Breast epithelium (tissue), 3 donors: ENCODE measurements around the gene ASIC4.

Experiments
- POLR2A ChIP-seq: fragments of 450-650 bp; IDR thresholded peaks from one replicate; pipeline ENCODE4 v1.6.1; 2016; ENCODE audit warnings: antibody characterized with exemption, mild to moderate bottlenecking, moderate library complexity
- POLR2AphosphoS5 ChIP-seq, 3 donors: sonication (generic); formaldehyde crosslinking; IDR thresholded peaks; one replicate each; pipeline ENCODE4 v1.6.1; 2017; ENCODE audit warnings: antibody characterized with exemption in 3 of 3
- TF ChIP-seq, protein P1 (sequence below), 3 donors: fragments of 450-650 bp; IDR thresholded peaks; one replicate each; pipeline ENCODE4 v1.5.1; 2016 to 2017; ENCODE audit warnings: antibody characterized with exemption in 3 of 3, mild to moderate bottlenecking in 3 of 3, moderate library complexity in 3 of 3

DNA sequence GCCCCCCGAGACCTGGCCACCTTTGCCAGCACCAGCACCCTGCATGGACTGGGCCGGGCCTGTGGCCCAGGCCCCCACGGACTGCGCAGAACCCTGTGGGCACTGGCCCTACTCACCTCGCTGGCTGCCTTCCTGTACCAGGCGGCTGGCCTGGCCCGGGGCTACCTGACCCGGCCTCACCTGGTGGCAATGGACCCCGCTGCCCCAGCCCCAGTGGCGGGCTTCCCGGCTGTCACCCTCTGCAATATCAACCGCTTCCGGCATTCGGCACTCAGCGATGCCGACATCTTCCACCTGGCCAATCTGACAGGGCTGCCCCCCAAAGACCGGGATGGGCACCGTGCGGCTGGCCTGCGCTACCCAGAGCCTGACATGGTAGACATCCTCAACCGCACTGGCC, 554 bp downstream of the ASIC4 start:
- TF ChIP-seq, protein P1, sequence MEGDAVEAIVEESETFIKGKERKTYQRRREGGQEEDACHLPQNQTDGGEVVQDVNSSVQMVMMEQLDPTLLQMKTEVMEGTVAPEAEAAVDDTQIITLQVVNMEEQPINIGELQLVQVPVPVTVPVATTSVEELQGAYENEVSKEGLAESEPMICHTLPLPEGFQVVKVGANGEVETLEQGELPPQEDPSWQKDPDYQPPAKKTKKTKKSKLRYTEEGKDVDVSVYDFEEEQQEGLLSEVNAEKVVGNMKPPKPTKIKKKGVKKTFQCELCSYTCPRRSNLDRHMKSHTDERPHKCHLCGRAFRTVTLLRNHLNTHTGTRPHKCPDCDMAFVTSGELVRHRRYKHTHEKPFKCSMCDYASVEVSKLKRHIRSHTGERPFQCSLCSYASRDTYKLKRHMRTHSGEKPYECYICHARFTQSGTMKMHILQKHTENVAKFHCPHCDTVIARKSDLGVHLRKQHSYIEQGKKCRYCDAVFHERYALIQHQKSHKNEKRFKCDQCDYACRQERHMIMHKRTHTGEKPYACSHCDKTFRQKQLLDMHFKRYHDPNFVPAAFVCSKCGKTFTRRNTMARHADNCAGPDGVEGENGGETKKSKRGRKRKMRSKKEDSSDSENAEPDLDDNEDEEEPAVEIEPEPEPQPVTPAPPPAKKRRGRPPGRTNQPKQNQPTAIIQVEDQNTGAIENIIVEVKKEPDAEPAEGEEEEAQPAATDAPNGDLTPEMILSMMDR (IDR thresholded peaks at IDR 0.05), result no peak
- no peak for TF ChIP-seq POLR2A
- no peak for TF ChIP-seq POLR2AphosphoS5 (IDR thresholded peaks at IDR 0.05)
